Lower leg skin (tissue), 3 donors: ENCODE data around the gene LRRC63.

ENCODE experiments used
- POLR2A ChIP-seq, 2 donors: fragments of 450-650 bp; IDR thresholded peaks; one replicate each; pipeline ENCODE4 v1.6.1; 2016 to 2017; ENCODE audit warnings: antibody characterized with exemption in 2 of 2, mild to moderate bottlenecking in 1 of 2, moderate library complexity in 1 of 2
- TF ChIP-seq, protein P1 (sequence below), 3 donors: fragments of 450-650 bp; IDR thresholded peaks; one replicate each; pipeline ENCODE4 v1.5.1; 2016; ENCODE audit warnings: antibody characterized with exemption in 3 of 3, mild to moderate bottlenecking in 3 of 3, moderate library complexity in 2 of 3

DNA sequence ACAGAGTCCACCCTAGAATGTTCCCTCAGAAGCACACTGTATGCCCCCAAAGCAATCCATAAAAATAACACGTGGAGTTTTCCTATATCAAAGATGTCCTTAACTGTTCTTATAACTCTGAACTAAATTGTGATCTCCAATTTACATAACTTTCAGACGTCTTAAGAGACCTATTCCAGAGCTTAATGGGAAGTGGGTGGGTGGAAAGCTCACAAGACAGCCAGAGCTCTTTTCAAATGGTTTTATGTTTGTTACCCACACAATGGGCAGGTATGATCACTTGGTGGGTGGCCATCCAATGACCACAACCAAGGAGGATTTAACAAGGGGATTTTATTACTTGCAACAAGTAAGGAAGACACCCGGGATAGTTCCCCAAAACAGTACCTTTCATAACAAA is 81.7 kb downstream of the LRRC63 start:
- no peak for TF ChIP-seq POLR2A (IDR thresholded peaks at IDR 0.05)
- TF ChIP-seq, protein P1, sequence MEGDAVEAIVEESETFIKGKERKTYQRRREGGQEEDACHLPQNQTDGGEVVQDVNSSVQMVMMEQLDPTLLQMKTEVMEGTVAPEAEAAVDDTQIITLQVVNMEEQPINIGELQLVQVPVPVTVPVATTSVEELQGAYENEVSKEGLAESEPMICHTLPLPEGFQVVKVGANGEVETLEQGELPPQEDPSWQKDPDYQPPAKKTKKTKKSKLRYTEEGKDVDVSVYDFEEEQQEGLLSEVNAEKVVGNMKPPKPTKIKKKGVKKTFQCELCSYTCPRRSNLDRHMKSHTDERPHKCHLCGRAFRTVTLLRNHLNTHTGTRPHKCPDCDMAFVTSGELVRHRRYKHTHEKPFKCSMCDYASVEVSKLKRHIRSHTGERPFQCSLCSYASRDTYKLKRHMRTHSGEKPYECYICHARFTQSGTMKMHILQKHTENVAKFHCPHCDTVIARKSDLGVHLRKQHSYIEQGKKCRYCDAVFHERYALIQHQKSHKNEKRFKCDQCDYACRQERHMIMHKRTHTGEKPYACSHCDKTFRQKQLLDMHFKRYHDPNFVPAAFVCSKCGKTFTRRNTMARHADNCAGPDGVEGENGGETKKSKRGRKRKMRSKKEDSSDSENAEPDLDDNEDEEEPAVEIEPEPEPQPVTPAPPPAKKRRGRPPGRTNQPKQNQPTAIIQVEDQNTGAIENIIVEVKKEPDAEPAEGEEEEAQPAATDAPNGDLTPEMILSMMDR (IDR thresholded peaks at IDR 0.05), result no peak
